Cardiac fibroblast (primary cell): ENCODE data around the gene ZC3H7B.
"Not testable (repeated sequence)": the region's sequence is repeated elsewhere in the genome, so short reads cannot be mapped to it uniquely, and the experiment has no call there.

ENCODE experiments used
- DNase-seq, 2 donors: peaks; one replicate each; pipeline versions ENCODE4 v3.0.0 to v3.0.0-alpha.2; 2010; ENCODE audit warnings: low read depth in 2 of 2
- H3K4me3 ChIP-seq, 2 donors: replicated peaks in 1 of 2; 1 replicate in 1 of 2; 2 replicates in 1 of 2; pipeline ENCODE4 v1.5.1; 2011; ENCODE audit warnings: low read depth in 2 of 2, low read length in 2 of 2, mild to moderate bottlenecking in 2 of 2, moderate library complexity in 1 of 2
- CTCF ChIP-seq: IDR thresholded peaks from one replicate; pipeline ENCODE4 v1.5.1; 2011; ENCODE audit warnings: low read depth, mild to moderate bottlenecking, low read length, inconsistent platforms

The ZC3H7B gene

GRCh38 chr22:41285820-41286638, 15.3 kb upstream of the ZC3H7B start, which contains the start of gene RANGAP1:
TSS of gene RANGAP1 (minus strand) at chr22:41286187. CDS start at chr22:41281044, 5,143 bp downstream.
- DNase-seq: peak; percentile 98
- H3K4me3 ChIP-seq: peak within 1 kb of the TSS; percentile 89 to 96
- peak; percentile 19 for TF ChIP-seq CTCF

GRCh38 chr22:41286639-41287091, 14.7 kb upstream of the ZC3H7B start:
- no peak for TF ChIP-seq CTCF
- peak in 1 of 2 donors; percentile 48 for DNase-seq

GRCh38 chr22:41288245-41288946, 12.9 kb upstream of the ZC3H7B start:
- TF ChIP-seq CTCF: no peak
- no peak overlapping the region for H3K4me3 ChIP-seq
- peak; percentile 67 to 74 for DNase-seq

More at GRCh38 chr22:41286639-41287091, 14.7 kb upstream of the ZC3H7B start:
- H3K4me3 ChIP-seq: peak overlapping the region; percentile 45 to 55

GRCh38 chr22:41289671-41290070, 11.7 kb upstream of the ZC3H7B start:
- no peak overlapping the region for H3K4me3 ChIP-seq
- no peak for TF ChIP-seq CTCF
- DNase-seq: peak in 1 of 2 donors; percentile 29

- peak; percentile 75 to 94 for DNase-seq
- no peak for TF ChIP-seq CTCF
- no peak overlapping the region for H3K4me3 ChIP-seq
Observed at GRCh38 chr22:41290262-41291221, 10.8 kb upstream of the ZC3H7B start.

GRCh38 chr22:41294816-41295215, 6.5 kb upstream of the ZC3H7B start:
- not testable (repeated sequence) for DNase-seq, H3K4me3 ChIP-seq
